HG03342 (cell line): ENCODE data around the gene OR11H7.
"Not testable (repeated sequence)": the region's sequence is repeated elsewhere in the genome, so short reads cannot be mapped to it uniquely, and the experiment has no call there.

ENCODE experiments used
- ATAC-seq: cut with Tn5 transposase; IDR thresholded peaks from one replicate; pipeline ENCODE4 v1.9.1; 2021; ENCODE audit warnings: mild to moderate bottlenecking, moderate library complexity; ENCODE audit not compliant: unreplicated experiment

Gene OR11H7

GRCh38 chr14:20277409-20277808 is 48.6 kb downstream of the OR11H7 start:
- ATAC-seq, result no peak

DNA sequence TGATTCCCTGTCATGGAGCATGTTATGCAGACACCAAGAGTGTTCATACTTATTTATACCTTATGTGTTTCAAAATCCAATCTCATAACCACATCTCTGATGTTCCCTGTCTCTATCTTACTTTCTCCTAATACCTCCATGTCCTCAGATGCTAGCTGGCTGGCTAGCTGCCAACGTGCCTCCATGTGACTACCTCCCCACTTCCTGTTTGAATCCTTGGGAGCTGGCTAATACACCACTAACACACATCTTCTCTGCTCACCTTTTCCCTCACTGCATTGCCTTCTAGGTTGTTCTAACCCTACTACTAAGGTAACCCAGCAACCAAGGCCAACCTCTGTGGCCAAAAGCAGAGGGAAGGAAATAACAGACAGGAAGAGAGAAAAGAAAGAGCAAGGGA is 49.6 kb downstream of the OR11H7 start:
- ATAC-seq, result no peak

- not testable (repeated sequence) for ATAC-seq
These were observed 51.5 kb downstream of the OR11H7 start for GRCh38 chr14:20280265-20280664.
